ENCODE measurements around the gene CRKL.

The CRKL gene

GRCh38 chr22:20952544-20953341 is 35.5 kb downstream of the CRKL start:
- no peak for DNase-seq

DNA sequence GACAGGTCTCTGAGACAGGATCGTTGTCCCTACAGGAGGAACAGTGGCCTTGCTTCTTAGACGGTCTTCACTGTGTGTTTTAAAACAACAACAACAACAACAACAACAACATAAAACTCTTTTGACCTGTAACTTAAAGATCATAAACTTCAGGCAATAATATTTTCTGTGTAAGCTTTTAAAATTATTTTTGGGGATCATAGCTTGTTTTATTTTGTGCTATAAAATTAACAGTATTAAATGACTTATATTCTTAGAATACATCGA is 36.1 kb downstream of the CRKL start:
- no peak for DNase-seq

DNA sequence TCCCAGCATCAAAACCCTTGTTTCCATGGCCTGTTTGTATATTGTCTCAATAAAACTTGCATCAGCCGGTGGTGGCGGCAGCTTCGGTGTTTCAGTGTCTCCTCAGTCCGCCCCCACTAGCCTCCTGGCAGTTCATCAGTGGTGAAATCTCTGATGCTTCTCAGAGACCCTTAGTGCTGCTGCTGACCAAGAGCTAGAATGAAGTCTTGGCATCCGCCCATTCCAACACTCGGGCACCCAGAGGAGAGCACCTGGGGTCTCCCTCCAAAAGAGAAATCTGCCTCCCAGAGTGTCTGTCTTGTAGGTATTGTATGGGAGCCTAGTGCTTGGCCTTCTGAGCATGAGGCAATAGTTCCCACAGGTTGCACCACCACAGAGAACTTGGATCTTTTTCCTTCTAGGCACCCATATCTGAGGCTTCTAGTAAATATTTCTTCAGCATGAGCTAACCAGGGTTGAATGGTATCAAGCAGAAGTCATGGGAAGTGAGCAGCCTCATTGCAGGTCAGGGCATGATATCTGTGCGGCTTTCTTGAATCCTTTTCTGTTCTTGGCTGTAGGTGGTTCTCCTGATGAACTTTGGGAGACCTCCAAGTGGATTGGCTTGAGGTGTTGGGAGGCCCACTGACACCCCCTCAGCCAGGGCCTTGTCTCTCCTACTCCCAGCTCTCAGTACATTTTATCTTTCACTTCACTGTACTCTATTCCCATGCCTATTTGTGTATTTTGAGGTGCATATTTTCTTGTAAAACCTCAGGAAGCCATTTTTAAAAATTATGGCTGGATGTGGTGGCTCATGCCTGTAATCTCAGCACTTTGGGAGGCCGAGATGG is 36.7 kb downstream of the CRKL start:
- DNase-seq = no peak

DNA sequence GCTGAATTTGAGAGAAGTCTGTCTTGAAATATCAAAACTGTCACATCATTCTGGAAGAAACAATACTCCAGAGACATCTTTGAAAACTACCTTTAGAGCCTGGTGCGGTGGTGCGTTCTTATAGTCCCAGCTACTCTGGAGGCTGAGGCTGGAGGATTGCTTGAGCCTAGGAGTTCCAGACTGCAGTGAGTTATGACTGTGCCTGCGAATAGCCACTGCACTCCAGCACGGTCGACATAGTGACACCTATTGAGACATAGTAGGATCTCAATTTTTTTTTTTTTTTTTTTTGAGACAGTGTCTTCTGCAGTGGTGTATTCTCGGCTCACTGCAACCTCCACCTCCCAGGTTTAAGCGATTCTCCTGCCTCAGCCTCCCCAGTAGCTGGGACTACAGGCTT is 38.3 kb downstream of the CRKL start:
- no peak for DNase-seq

DNA sequence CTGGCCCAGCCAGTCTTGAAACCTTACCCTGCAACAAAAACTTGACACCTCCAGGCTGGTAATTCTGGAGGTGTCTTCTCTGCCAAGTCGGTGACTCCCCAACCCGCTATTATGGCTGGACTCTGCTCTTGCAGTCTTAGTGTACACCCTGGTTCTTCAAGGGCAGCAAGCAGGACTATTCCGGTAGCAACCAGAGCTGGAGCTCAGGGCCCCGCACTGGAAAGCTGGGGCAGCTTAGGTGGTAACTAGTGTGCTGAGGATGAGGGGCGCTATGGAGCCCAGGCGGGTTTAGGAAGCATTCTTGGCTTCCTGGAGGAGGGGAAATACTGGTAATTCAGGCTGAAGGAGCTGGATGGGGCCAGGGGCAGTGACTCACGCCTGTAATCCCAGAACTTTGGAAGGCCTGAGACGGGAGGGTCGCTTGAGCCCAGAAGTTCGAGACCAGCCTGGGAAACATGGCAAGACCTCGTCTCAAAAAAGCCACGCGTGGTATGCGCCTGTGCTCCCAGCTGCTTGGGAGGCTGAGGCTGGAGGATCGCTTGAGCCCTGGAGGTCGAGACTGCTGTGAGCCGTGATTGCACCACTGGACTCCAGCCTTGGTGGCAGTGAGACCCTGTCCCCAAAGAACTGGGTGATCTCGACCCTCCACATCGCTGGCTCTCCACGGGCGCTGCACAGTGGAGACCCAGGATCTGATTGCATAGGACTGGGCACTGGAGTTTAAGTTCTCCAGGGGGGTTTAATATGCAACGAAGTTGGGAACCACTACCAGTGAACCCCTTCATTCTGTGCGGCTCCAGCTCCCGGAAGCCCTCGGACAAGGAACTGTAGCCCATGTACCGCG is 39.3 kb downstream of the CRKL start:
- no peak for DNase-seq

- no peak for DNase-seq
These were observed 40.0 kb downstream of the CRKL start for GRCh38 chr22:20957102-20957682.

GRCh38 chr22:20957683-20958431 is 40.6 kb downstream of the CRKL start:
- DNase-seq = no peak

DNA sequence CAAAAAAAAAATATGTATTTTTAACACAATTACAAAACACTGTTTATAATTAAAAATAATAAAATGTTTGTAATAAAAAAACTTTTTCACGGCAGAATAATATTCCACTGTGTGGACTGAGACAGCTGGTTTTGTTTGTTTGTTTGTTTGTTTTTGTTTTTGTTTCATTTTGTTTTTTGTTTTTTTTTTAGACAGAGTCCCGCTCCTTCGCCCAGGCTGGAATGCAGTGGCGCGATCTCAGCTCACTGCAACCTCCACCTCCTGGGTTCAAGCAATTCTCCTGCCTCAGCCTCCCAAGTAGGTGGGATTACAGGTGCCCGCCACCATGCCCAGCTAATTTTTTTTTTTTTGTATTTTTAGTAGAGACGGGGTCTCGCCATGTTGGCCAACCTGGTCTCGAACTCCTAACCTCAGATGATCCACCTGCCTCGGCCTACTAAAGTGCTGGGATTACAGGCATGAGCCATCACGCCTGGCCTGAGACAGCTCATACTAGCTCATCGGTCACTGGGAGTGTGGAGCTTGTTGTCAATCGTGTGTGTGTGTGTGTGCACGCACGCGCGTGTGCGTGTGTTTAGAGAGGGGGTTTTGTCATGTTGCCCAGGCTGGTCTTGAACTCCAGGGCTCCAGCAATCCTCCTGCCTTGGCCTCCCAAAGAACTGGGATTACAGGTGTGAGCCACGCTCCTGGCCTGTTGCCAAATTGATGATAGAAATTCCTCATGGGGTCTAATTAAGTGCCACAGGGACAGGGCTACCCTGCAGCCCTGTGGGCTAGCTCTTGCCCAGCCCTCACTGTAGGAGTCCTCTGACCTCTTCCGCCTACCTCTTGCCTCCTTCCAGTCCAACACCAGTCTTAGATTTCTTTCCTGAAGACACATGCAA is 42.6 kb downstream of the CRKL start:
- DNase-seq = no peak

GRCh38 chr22:20960609-20961008 is 43.4 kb downstream of the CRKL start:
- no peak for DNase-seq

DNA sequence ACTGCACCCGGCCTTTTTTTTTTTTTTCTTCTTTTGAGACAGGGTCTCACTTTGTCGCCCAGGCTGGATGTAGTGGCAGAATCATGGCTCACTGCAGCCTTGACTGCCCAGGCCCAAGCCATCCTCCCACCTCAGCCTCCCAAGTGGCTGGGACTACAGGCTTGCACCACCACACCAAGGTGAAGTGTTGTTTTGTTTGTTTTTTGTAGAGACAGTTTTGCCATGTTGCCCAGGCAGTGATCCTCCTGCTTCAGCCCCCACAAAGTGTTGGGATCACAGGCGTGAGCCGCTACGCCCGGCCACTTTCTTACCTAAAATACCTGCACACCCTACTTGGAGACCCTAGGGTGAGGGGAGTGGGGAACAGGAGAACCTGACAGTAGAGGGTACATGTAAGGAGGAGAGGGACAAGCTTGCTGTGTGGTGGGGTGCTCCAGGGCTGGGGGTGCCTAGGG is 45.3 kb downstream of the CRKL start:
- DNase-seq = no peak

DNA sequence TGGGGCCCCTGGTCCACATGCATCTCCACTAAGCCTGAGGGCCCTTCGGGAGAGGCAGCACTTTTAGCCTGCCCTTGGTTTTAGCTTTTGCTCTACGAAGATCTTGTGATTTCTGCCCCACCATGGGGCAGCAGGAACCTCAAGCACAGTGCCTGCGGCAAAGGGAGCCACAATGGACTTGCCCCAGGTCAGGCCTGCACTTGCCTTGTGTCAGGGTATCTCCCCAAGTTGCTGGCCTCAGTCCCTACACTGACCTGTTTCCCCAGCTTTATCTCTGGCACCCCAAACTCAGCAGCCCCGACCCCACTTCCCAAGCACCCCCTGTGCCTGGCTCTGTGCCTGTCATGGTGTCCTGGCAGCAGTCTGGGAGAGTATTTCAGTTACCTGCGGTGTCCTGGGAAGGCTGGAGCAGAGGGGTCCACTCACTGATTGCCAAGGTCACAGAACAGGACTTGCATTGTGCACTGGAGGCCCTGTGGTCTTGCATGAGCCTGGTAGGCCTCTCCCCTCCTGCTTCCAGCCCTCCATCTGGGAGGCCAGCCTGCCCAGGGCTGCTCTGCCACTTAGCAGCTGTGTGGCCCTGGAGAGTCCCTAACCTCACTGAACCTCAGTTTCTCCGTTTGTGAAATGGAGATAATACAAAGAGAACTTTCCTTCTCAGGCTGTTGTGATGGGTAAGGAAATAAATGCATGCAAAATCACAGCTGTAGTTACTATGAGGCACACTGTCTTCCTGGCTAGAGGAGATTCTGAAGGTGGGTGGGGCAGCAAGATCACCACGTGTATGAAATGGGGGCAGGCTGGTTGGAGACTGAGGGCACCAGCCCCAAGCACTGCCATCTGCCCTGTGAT is 46.2 kb downstream of the CRKL start:
- no peak for DNase-seq

- no peak for DNase-seq
These were observed 47.0 kb downstream of the CRKL start for GRCh38 chr22:20964090-20964798.

DNA sequence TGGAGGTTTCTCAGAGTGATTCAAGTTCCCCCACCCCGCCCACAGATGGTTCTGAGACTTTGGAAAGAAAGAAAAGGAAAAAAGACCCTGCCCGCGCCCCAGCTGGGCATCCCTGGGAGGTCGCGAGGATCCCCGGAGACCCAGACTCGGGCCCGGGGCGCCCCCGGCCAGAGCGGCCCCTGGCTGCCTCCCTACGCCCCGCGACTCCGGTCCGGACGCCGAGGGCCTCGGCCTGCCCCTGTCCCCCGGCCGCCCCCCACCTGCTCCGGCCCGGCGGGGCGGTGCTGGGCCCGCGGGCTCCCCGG is 47.5 kb downstream of the CRKL start:
- DNase-seq = no peak

DNA sequence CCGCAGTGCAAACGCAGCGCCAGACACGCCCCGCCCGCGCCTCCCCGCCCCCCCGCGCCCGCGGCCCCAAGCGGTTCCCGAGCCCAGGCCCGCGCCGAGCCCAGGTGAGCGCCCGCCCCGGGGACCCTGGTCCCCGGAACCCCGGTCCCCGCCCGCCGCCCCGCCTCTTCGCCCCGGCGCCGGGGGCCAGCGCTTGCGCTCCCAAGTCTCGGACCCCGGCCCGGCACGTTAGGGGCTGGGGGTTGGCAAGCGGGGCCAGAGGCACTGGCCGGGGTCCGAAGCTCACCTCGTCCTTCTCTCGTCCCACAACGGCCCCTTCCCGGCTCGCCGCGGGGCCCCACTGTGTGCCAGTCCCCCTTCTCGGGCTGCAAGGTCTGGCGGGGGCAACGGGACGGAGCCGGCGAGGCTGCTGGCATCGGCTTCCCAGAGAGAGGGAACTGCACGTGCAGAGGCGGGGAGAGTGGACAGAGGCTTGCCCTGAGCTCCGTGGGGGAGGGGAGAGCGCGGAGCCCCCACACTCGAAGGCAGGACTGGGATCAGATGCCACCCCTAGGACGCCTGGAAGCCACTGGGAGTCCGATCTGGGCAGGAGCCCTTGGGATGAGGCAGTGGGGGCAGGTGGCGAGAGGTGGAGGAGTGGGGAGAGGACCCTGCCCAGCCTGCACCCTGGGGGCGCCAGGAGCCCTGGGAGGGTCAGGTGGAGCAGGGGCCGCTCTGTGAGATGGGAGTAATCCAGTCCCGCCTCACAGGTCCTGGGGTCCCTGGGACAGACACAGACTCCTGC is 48.1 kb downstream of the CRKL start:
- no peak for DNase-seq

- DNase-seq = no peak
These were observed 49.0 kb downstream of the CRKL start for GRCh38 chr22:20965888-20966855.

DNA sequence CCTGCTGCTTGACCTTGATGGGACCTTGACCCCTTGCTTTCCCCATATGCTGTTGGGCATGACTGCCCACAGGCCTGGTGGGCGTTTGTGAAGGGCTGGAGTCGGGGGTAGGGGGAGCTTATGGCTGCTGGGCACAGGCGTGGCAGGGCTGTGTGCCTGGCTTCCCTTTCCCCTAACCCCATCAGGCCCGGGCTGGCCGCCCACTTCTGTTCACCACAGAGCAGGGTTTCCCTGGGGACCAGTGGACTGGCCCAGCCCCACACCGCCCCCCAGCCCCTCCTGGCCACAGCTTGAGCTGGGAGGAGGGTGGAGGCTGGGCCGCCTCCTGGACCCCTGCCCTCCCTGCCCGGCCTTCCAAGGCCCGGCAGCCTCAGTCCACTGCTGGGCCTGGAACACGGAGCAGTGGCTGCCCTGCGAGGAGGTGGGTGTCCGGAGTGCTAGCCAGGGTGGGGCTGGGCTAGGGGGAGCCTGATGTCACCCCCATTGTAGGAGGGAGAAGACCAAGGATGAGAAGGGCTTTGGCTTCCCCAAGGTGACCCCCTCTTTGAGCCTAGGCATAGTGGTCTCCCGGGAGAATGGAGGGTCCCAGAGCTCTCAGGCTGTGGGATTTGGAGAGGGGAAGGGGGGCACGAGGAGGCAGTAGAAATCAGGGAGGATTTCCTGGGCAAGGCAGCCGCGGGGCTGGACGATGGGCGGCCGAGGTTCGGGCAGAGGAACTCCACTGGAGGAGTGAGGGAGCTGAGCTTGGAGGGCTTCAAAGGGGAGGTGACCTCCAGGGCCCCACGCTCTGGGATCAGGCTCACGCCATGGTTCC is 49.9 kb downstream of the CRKL start, which contains the start of gene AIFM3:
Gene AIFM3, plus strand, starts transcription at position 373 of the 814 bp plus-strand sequence. CDS start 690 bp downstream, outside the sequence.
- DNase-seq = no peak
